22Rv1 (cell line): Measurements from ENCODE around the gene RUFY2.
A peak's percentile ranks its signal among the peaks of the same experiment; 100 is the strongest.

Experiments used
- H3K27ac ChIP-seq: fragments of 450-650 bp; 2 replicates; pipeline ENCODE4 v1.5.1; 2017
- CTCF ChIP-seq: fragments of 450-650 bp; IDR thresholded peaks from 2 replicates; pipeline ENCODE4 v1.5.1; 2017; ENCODE audit warnings: mild to moderate bottlenecking
- ZFX ChIP-seq: fragments of 450-650 bp; IDR thresholded peaks from 2 replicates; pipeline ENCODE4 v1.6.1; 2017; ENCODE audit warnings: antibody characterized with exemption, borderline replicate concordance

Gene RUFY2

GRCh38 chr10:68364101-68364886 is 42.8 kb downstream of the RUFY2 start:
- no peak overlapping the region for H3K27ac ChIP-seq
- TF ChIP-seq ZFX (no peak), CTCF (no peak)

GRCh38 chr10:68362590-68362989 is 44.5 kb downstream of the RUFY2 start:
- no peak overlapping the region for H3K27ac ChIP-seq
- TF ChIP-seq ZFX (no peak), CTCF (no peak)

- TF ChIP-seq ZFX (no peak), CTCF (no peak)
- no peak overlapping the region for H3K27ac ChIP-seq
Observed at GRCh38 chr10:68359189-68359588, 47.9 kb downstream of the RUFY2 start.

GRCh38 chr10:68353537-68353936 is 53.5 kb downstream of the RUFY2 start:
- H3K27ac ChIP-seq: no peak overlapping the region
- no peak for TF ChIP-seq ZFX
- TF ChIP-seq CTCF: no peak

- H3K27ac ChIP-seq: peak overlapping the region; percentile 41; the same call in 1 of the 2 replicates
- TF ChIP-seq CTCF: peak; percentile 82
- TF ChIP-seq ZFX: no peak
Observed at GRCh38 chr10:68348265-68348741, 58.8 kb downstream of the RUFY2 start.

GRCh38 chr10:68346774-68347173 is 60.3 kb downstream of the RUFY2 start:
- peak overlapping the region; percentile 38 for H3K27ac ChIP-seq
- no peak for TF ChIP-seq ZFX
- TF ChIP-seq CTCF: no peak

- H3K27ac ChIP-seq: peak overlapping the region; percentile 38
- TF ChIP-seq CTCF (no peak), ZFX (no peak)
Observed at GRCh38 chr10:68345621-68346020, 61.5 kb downstream of the RUFY2 start.
